CD14-positive monocyte (primary cell): ENCODE measurements around the gene KSR1. TPM values are rescaled to one million over a fixed set of nuclear protein-coding genes. Genes with fewer than 3 reads are reported as not detected.

Experiments
- DNase-seq, 3 donors: peaks; one replicate each; pipeline ENCODE4 v3.0.0-alpha.2; 2011 to 2022
- H2AFZ ChIP-seq: 2 replicates; pipeline ENCODE4 v1.6.0; 2012; ENCODE audit warnings: mild to moderate bottlenecking, low read depth, low read length, inconsistent platforms; ENCODE audit not compliant: insufficient read depth, poor library complexity, severe bottlenecking
- H3K27ac ChIP-seq, 2 donors: 1 replicate in 1 of 2; 2 replicates in 1 of 2; pipeline ENCODE4 v1.5.1; 2012 to 2013; ENCODE audit warnings: low read length in 2 of 2, control low read depth in 1 of 2, inconsistent platforms in 1 of 2, low read depth in 1 of 2, mild to moderate bottlenecking in 1 of 2
- H3K27me3 ChIP-seq, 2 donors: one replicate each; pipeline versions ENCODE4 v1.6.0 to v1.6.1; 2011 to 2013; ENCODE audit warnings: low read length in 2 of 2; ENCODE audit not compliant: control insufficient read depth in 2 of 2, insufficient read depth in 2 of 2
- H3K36me3 ChIP-seq, 2 donors: replicated peaks in 1 of 2; 1 replicate in 1 of 2; 2 replicates in 1 of 2; pipeline versions ENCODE4 v1.5.1 to v1.6.1; 2012 to 2013; ENCODE audit warnings: low read length in 2 of 2, control low read depth in 1 of 2, inconsistent platforms in 1 of 2, mild to moderate bottlenecking in 1 of 2; ENCODE audit not compliant: insufficient read depth in 2 of 2, control insufficient read depth in 1 of 2
- H3K4me1 ChIP-seq, 2 donors: 1 replicate in 1 of 2; 2 replicates in 1 of 2; pipeline versions ENCODE4 v1.5.1 to v1.6.1; 2012 to 2013; ENCODE audit warnings: low read length in 2 of 2, control low read depth in 1 of 2, inconsistent platforms in 1 of 2, mild to moderate bottlenecking in 1 of 2, moderate library complexity in 1 of 2; ENCODE audit not compliant: insufficient read depth in 2 of 2, control insufficient read depth in 1 of 2
- H3K4me2 ChIP-seq: replicated peaks from 2 replicates; pipeline ENCODE3; 2012; ENCODE audit warnings: low read length, moderate library complexity, mild to moderate bottlenecking; ENCODE audit not compliant: poor library complexity, severe bottlenecking; ENCODE audit errors: extremely low read depth
- H3K4me3 ChIP-seq, 3 experiments: fragments of 200-600 bp in 1 of 3; sonication (generic) in 1 of 3; replicated peaks in 1 of 3; 1 replicate in 2 of 3; 2 replicates in 1 of 3; pipeline ENCODE4 v1.5.1; 2011 to 2013; ENCODE audit warnings: low read length in 3 of 3, mild to moderate bottlenecking in 3 of 3, control low read depth in 2 of 3, low read depth in 2 of 3, inconsistent platforms in 1 of 3, moderate library complexity in 1 of 3
- H3K79me2 ChIP-seq: 2 replicates; pipeline ENCODE4 v1.6.0; 2012; ENCODE audit warnings: mild to moderate bottlenecking, control low read depth, inconsistent platforms, low read length, moderate library complexity; ENCODE audit not compliant: insufficient read depth
- H3K9ac ChIP-seq: 2 replicates; pipeline ENCODE4 v1.6.0; 2017; ENCODE audit warnings: low read length, mild to moderate bottlenecking; ENCODE audit not compliant: insufficient read depth, poor library complexity, severe bottlenecking
- H3K9me3 ChIP-seq, 2 donors: replicated peaks in 1 of 2; 1 replicate in 1 of 2; 2 replicates in 1 of 2; pipeline versions ENCODE4 v1.5.1 to v1.6.1; 2012 to 2013; ENCODE audit warnings: low read length in 2 of 2, control low read depth in 1 of 2; ENCODE audit not compliant: control insufficient read depth in 1 of 2, insufficient read depth in 1 of 2
- H4K20me1 ChIP-seq: 2 replicates; pipeline ENCODE4 v1.6.0; 2012; ENCODE audit warnings: mild to moderate bottlenecking, low read length, control low read depth, moderate library complexity; ENCODE audit not compliant: insufficient read depth
- H3K27ac Mint-ChIP-seq, 7 donors: one replicate each; pipeline ENCODE4 v1.8.0; 2020; ENCODE audit warnings: mild to moderate bottlenecking in 7 of 7, mixed read lengths in 7 of 7, moderate library complexity in 6 of 7, inconsistent platforms in 2 of 7
- H3K27me3 Mint-ChIP-seq, 3 donors: one replicate each; pipeline ENCODE4 v1.8.0; 2021 to 2022; ENCODE audit warnings: low read depth in 3 of 3, mild to moderate bottlenecking in 3 of 3, mixed read lengths in 3 of 3, moderate library complexity in 3 of 3, inconsistent platforms in 1 of 3
- H3K36me3 Mint-ChIP-seq, 2 donors: one replicate each; pipeline ENCODE4 v1.8.0; 2020; ENCODE audit warnings: mixed read lengths in 2 of 2, inconsistent platforms in 1 of 2, mild to moderate bottlenecking in 1 of 2
- H3K4me1 Mint-ChIP-seq: one replicate; pipeline ENCODE4 v1.8.0; 2020; ENCODE audit warnings: mild to moderate bottlenecking, mixed read lengths
- H3K4me3 Mint-ChIP-seq, 2 donors: one replicate each; pipeline ENCODE4 v1.8.0; 2020; ENCODE audit warnings: mild to moderate bottlenecking in 2 of 2, mixed read lengths in 2 of 2, moderate library complexity in 1 of 2
- H3K9me3 Mint-ChIP-seq, 7 donors: one replicate each; pipeline ENCODE4 v1.8.0; 2020 to 2022; ENCODE audit warnings: mixed read lengths in 7 of 7, mild to moderate bottlenecking in 6 of 7, moderate library complexity in 6 of 7, inconsistent platforms in 2 of 7
- WGBS: methylation state at CpG from one replicate; pipeline ENCODE4 v1.1.5; 2013; ENCODE audit warnings: missing lambda C conversion rate; ENCODE audit not compliant: insufficient coverage; 5-methylcytosine and 5-hydroxymethylcytosine counted together
- intact Hi-C, 2 donors: fragments of 100-400 bp; cut with micrococcal nuclease; formaldehyde crosslinking; loops; one replicate each; pipeline versions ENCODE4 v1.15.0 to v1.15.1; 2023
- polyA plus RNA-seq, 3 donors: library from polyadenylated mRNA; depleted of rRNA in 1 of 3; unstranded in 2 of 3; stranded (reverse) in 1 of 3; fragments of 300-500 nt in 2 of 3; fragments of >200 nt in 1 of 3; fragmentation: Illumina TruSeq in 2 of 3; gene quantifications; 1 replicate in 2 of 3; 2 replicates in 1 of 3; pipeline ENCODE4 v1.2.3, GENCODE V29; 2012 to 2021
- TF ChIP-seq, protein P1 (sequence below): fragments of 200-600 bp; IDR thresholded peaks from one replicate; pipeline ENCODE4 v1.8.0; 2022; ENCODE audit warnings: antibody characterized with exemption, mild to moderate bottlenecking

Gene KSR1
- polyA plus RNA-seq, 3 donors: 1.2 to 111 (median 4.2) TPM

- no peaks in the 10 kb centered on the region for H3K27me3 ChIP-seq
- no peak overlapping the region for H3K27ac Mint-ChIP-seq
- peaks cover 31 to 38% of the 10 kb centered on the region in 2 donors for H3K36me3 Mint-ChIP-seq
- intact Hi-C loops: no loop called here
- no peaks in the 10 kb centered on the region for H3K9me3 ChIP-seq
- H3K27ac ChIP-seq: no peak overlapping the region
- DNase-seq: no peak
- peaks cover 69% of the 10 kb centered on the region for H3K79me2 ChIP-seq
- no peaks in the 10 kb centered on the region for H3K4me1 ChIP-seq
- peaks cover 84% of the 10 kb centered on the region for H4K20me1 ChIP-seq
- H2AFZ ChIP-seq: no peak overlapping the region
- H3K36me3 ChIP-seq: peaks cover 0 to 21% of the 10 kb centered on the region in 2 donors
- H3K9ac ChIP-seq: no peak overlapping the region
- H3K4me2 ChIP-seq: no peak overlapping the region
- H3K4me1 Mint-ChIP-seq: peaks cover 25% of the 10 kb centered on the region
- H3K27me3 Mint-ChIP-seq: no peaks in the 10 kb centered on the region
- 95% methylated on average over 11 of the region's 12 CpGs for WGBS
- no peak overlapping the region for H3K4me3 Mint-ChIP-seq
- TF ChIP-seq, protein P1, sequence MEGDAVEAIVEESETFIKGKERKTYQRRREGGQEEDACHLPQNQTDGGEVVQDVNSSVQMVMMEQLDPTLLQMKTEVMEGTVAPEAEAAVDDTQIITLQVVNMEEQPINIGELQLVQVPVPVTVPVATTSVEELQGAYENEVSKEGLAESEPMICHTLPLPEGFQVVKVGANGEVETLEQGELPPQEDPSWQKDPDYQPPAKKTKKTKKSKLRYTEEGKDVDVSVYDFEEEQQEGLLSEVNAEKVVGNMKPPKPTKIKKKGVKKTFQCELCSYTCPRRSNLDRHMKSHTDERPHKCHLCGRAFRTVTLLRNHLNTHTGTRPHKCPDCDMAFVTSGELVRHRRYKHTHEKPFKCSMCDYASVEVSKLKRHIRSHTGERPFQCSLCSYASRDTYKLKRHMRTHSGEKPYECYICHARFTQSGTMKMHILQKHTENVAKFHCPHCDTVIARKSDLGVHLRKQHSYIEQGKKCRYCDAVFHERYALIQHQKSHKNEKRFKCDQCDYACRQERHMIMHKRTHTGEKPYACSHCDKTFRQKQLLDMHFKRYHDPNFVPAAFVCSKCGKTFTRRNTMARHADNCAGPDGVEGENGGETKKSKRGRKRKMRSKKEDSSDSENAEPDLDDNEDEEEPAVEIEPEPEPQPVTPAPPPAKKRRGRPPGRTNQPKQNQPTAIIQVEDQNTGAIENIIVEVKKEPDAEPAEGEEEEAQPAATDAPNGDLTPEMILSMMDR: no peak
- no peak overlapping the region for H3K4me3 ChIP-seq
- peaks cover 0 to 6% (median 4%) of the 10 kb centered on the region in 7 donors for H3K9me3 Mint-ChIP-seq
Measured at GRCh38 chr17:27502526-27503324, 46.5 kb downstream of the KSR1 start.

DNA sequence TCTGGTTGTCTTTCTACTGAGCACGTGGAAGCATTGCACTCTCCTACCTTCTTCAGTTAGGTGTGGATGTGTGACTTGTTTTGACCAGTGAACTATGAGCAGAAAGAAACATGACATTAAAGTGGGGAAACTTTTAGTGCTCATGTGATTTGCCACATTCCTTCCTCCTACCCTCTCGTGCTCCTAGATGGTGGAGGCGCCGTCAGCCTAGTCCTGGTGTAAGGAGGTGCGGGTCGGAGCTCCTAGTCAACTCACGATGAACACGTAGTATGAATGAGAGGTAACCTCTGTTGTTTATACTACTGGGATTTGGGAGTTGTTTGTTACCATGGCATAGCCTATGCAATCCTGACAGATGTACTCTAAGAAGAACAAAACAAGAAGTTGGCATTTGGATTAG, 47.4 kb downstream of the KSR1 start:
- no peak overlapping the region for H2AFZ ChIP-seq
- no peak overlapping the region for H3K9ac ChIP-seq
- TF ChIP-seq, protein P1: no peak
- peak overlapping the region in 1 of 7 donors; percentile 12 for H3K27ac Mint-ChIP-seq
- no CpG with 5 or more reads among the region's 8 CpGs for WGBS
- peaks cover 88% of the 10 kb centered on the region for H4K20me1 ChIP-seq
- no peaks in the 10 kb centered on the region for H3K27me3 ChIP-seq
- peaks cover 0 to 21% of the 10 kb centered on the region in 2 donors for H3K36me3 ChIP-seq
- peaks cover 61% of the 10 kb centered on the region for H3K79me2 ChIP-seq
- DNase-seq: no peak
- peaks cover 25% of the 10 kb centered on the region for H3K4me1 Mint-ChIP-seq
- H3K27ac ChIP-seq: no peak overlapping the region
- intact Hi-C loops: no loop called here
- no peak overlapping the region for H3K4me3 ChIP-seq
- H3K4me3 Mint-ChIP-seq: no peak overlapping the region
- peaks cover 31 to 38% of the 10 kb centered on the region in 2 donors for H3K36me3 Mint-ChIP-seq
- H3K27me3 Mint-ChIP-seq: no peaks in the 10 kb centered on the region
- H3K9me3 ChIP-seq: no peaks in the 10 kb centered on the region
- no peaks in the 10 kb centered on the region for H3K4me1 ChIP-seq
- H3K9me3 Mint-ChIP-seq: peaks cover 0 to 6% (median 4%) of the 10 kb centered on the region in 7 donors
- no peak overlapping the region for H3K4me2 ChIP-seq
